Loucy (cell line): Measurements from ENCODE around the gene ACAP1.

Experiments
- H2AFZ ChIP-seq: fragments of 200-600 bp; sonication (generic); 2 replicates; pipeline ENCODE4 v1.6.0; 2016; ENCODE audit warnings: antibody characterized with exemption, mild to moderate bottlenecking, low read length, moderate library complexity
- H3F3A ChIP-seq: fragments of 200-600 bp; 2 replicates; pipeline ENCODE4 v1.6.0; 2016; ENCODE audit warnings: antibody characterized with exemption, low read depth, mild to moderate bottlenecking
- H3K27me3 ChIP-seq: fragments of 200-600 bp; sonication (generic); 2 replicates; pipeline ENCODE4 v1.6.1; 2014; ENCODE audit warnings: low read length, mild to moderate bottlenecking; ENCODE audit not compliant: insufficient read depth, poor library complexity, severe bottlenecking
- H3K36me3 ChIP-seq: fragments of 200-600 bp; sonication (generic); 2 replicates; pipeline ENCODE4 v1.6.1; 2016; ENCODE audit warnings: low read length; ENCODE audit not compliant: insufficient read depth
- H3K4me1 ChIP-seq: fragments of 200-600 bp; sonication (generic); 2 replicates; pipeline ENCODE4 v1.5.1; 2014; ENCODE audit warnings: low read length, mild to moderate bottlenecking; ENCODE audit not compliant: insufficient read depth, poor library complexity, severe bottlenecking
- H3K4me2 ChIP-seq: fragments of 200-600 bp; sonication (generic); 2 replicates; pipeline ENCODE4 v1.6.0; 2014; ENCODE audit warnings: antibody characterized with exemption, low read length, low read depth, mild to moderate bottlenecking; ENCODE audit not compliant: poor library complexity, severe bottlenecking
- H3K4me3 ChIP-seq: fragments of 200-600 bp; sonication (generic); 2 replicates; pipeline ENCODE4 v1.5.1; 2014; ENCODE audit warnings: low read length, mild to moderate bottlenecking, mixed read lengths; ENCODE audit not compliant: poor library complexity, severe bottlenecking
- H3K79me2 ChIP-seq: fragments of 200-600 bp; sonication (generic); 2 replicates; pipeline ENCODE4 v1.6.1; 2014; ENCODE audit warnings: low read length; ENCODE audit not compliant: insufficient read depth
- H3K9ac ChIP-seq: fragments of 200-600 bp; sonication (generic); 2 replicates; pipeline ENCODE4 v1.6.0; 2014; ENCODE audit warnings: mild to moderate bottlenecking, low read depth, low read length, moderate library complexity; ENCODE audit not compliant: poor library complexity, severe bottlenecking
- H3K9me2 ChIP-seq: fragments of 200-600 bp; sonication (generic); replicated peaks from 2 replicates; pipeline ENCODE4 v1.6.1; 2016; ENCODE audit warnings: low read depth, low read length, mixed read lengths
- H3K9me3 ChIP-seq: fragments of 200-600 bp; sonication (generic); 2 replicates; pipeline ENCODE4 v1.6.1; 2014; ENCODE audit warnings: mild to moderate bottlenecking, antibody characterized with exemption, low read length, low read depth; ENCODE audit not compliant: insufficient read depth
- H4K20me1 ChIP-seq: fragments of 200-600 bp; sonication (generic); 2 replicates; pipeline ENCODE4 v1.6.0; 2014; ENCODE audit warnings: antibody characterized with exemption, low read length, mild to moderate bottlenecking; ENCODE audit not compliant: insufficient read depth, poor library complexity, severe bottlenecking
- CTCF ChIP-seq: fragments of 200-600 bp; sonication (generic); conservative IDR thresholded peaks from 2 replicates; pipeline ENCODE4 v1.5.1; 2014; ENCODE audit warnings: mild to moderate bottlenecking, antibody characterized with exemption, low read length
- EZH2phosphoT487 ChIP-seq: fragments of 200-600 bp; IDR thresholded peaks from 2 replicates; pipeline ENCODE4 v1.6.1; 2018; ENCODE audit warnings: antibody characterized with exemption, mild to moderate bottlenecking, moderate library complexity, borderline replicate concordance

Gene ACAP1

GRCh38 chr17:7304179-7304578 lies 32.1 kb upstream of the ACAP1 start:
- no peak overlapping the region for H3K4me3 ChIP-seq
- H3K9me3 ChIP-seq = no peaks in the 10 kb centered on the region

GRCh38 chr17:7306911-7307685 lies 29.2 kb upstream of the ACAP1 start, which contains the start of gene EIF5A:
Gene EIF5A, plus strand, starts transcription at chr17:7307628. Its CDS starts 2,008 bp downstream, at chr17:7309636.
- Histone ChIP-seq H3K4me1 (peaks cover 21% of the 10 kb centered on the region), H3K9ac (peak within 1 kb of the TSS; percentile 99), H3K4me2 (peak within 1 kb of the TSS; percentile 99), H3K36me3 (peaks cover 27% of the 10 kb centered on the region), H3K9me3 (no peaks in the 10 kb centered on the region), H3K79me2 (peaks cover 45% of the 10 kb centered on the region), H3K4me3 (peak within 1 kb of the TSS; percentile 93), H3K27me3 (peaks cover 12% of the 10 kb centered on the region), H3K9me2 (no peaks in the 10 kb centered on the region), H4K20me1 (peaks cover 40% of the 10 kb centered on the region), H2AFZ (peak within 1 kb of the TSS; percentile 66), H3F3A (peaks cover 13% of the 10 kb centered on the region)
- TF ChIP-seq EZH2phosphoT487 (no peak), CTCF (no peak)

More at GRCh38 chr17:7304179-7304578, 32.1 kb upstream of the ACAP1 start:
- Histone ChIP-seq H2AFZ (no peak overlapping the region), H3F3A (peaks cover 13% of the 10 kb centered on the region), H4K20me1 (peaks cover 12% of the 10 kb centered on the region), H3K36me3 (0 out of 2 replicates have a peak, but pooled peaks cover under 1% of the 10 kb centered on the region), H3K9me2 (no peaks in the 10 kb centered on the region), H3K4me1 (peaks cover 2% of the 10 kb centered on the region), H3K4me2 (no peak overlapping the region), H3K27me3 (peaks cover 12% of the 10 kb centered on the region), H3K9ac (no peak overlapping the region), H3K79me2 (peaks cover 18% of the 10 kb centered on the region)
- TF ChIP-seq CTCF (no peak), EZH2phosphoT487 (no peak)

GRCh38 chr17:7307686-7308624 lies 28.4 kb upstream of the ACAP1 start:
- Histone ChIP-seq H3K27me3 (peaks cover 12% of the 10 kb centered on the region), H3K36me3 (peaks cover 35% of the 10 kb centered on the region), H3K4me2 (peak overlapping the region; percentile 99), H3K9ac (peak overlapping the region; percentile 99), H3K4me3 (peak overlapping the region; percentile 93), H3K79me2 (peaks cover 54% of the 10 kb centered on the region), H2AFZ (no peak overlapping the region; the same call in 1 of the 2 replicates), H3K9me2 (no peaks in the 10 kb centered on the region), H3F3A (peaks cover 13% of the 10 kb centered on the region), H3K9me3 (no peaks in the 10 kb centered on the region), H3K4me1 (peaks cover 21% of the 10 kb centered on the region), H4K20me1 (peaks cover 49% of the 10 kb centered on the region)
- no peak for TF ChIP-seq CTCF
